ENCODE measurements around the gene MFSD8. TPM values are rescaled to one million over a fixed set of nuclear protein-coding genes. Genes with fewer than 3 reads are reported as not detected.

The MFSD8 gene
- total and polyA plus RNA-seq, 2 of the 4 experiments (the other 2 are of a cell fraction): 8.8 to 36.7 TPM

GRCh38 chr4:127965803-127966175 is 816 bp upstream of the MFSD8 start:
- no TSS peak for BruUV-seq (replicated peaks)
- Histone ChIP-seq H2BK15ac (ENCODE audit: low read depth, low read length) (no peak overlapping the region), H3K4ac (ENCODE audit: low read depth, low read length) (peak overlapping the region; percentile 90), H3K27ac (ENCODE audit: insufficient read depth, low read length) (peak overlapping the region; percentile 38), H2BK20ac (ENCODE audit: low read depth, low read length) (no peak overlapping the region), H3K27me3 (ENCODE audit: control insufficient read depth, insufficient read depth, low read length) (no peaks in the 10 kb centered on the region), H3K4me3 (ENCODE audit: insufficient read depth, low read depth, low read length) (peak overlapping the region; percentile 69), H2AK9ac (replicated peaks; ENCODE audit: low read depth, low read length, poor library complexity) (peak overlapping the region; percentile 87), H3K79me1 (ENCODE audit: low read depth in 1 of 2, low read length in 2 of 2) (peaks cover 8 to 55% of the 10 kb centered on the region in 2 experiments), H3K14ac (replicated peaks; ENCODE audit: low read depth, low read length) (peak overlapping the region; percentile 75), H3K36me3 (ENCODE audit: control insufficient read depth, insufficient read depth, low read length) (no peaks in the 10 kb centered on the region), H4K5ac (ENCODE audit: low read depth, low read length) (peak overlapping the region; percentile 37; the same call in 1 of the 2 replicates), H2BK5ac (ENCODE audit: low read depth, low read length, poor library complexity, severe bottlenecking) (peak overlapping the region; percentile 51), H2BK120ac (ENCODE audit: low read depth, low read length) (no peak overlapping the region), H2AK5ac (ENCODE audit: low read depth, low read length) (no peak overlapping the region), H3K4me2 (ENCODE audit: low read depth, low read length) (peak overlapping the region; percentile 100), H4K20me1 (ENCODE audit: insufficient read depth, low read length) (no peaks in the 10 kb centered on the region), H3K56ac (ENCODE audit: extremely low read depth, insufficient read depth, low read length) (peak overlapping the region; percentile 35; the same call in 1 of the 2 replicates), H3K9ac (ENCODE audit: low read depth, low read length) (peak overlapping the region; percentile 35), H2AFZ (replicated peaks; ENCODE audit: low read length, poor library complexity) (peak overlapping the region; percentile 99), H3K23ac (ENCODE audit: low read depth, low read length) (peak overlapping the region; percentile 21; the same call in 1 of the 2 replicates), H3K4me1 (ENCODE audit: control insufficient read depth, insufficient read depth, low read length) (no peaks in the 10 kb centered on the region), H4K8ac (ENCODE audit: low read depth in 2 of 2, low read length in 2 of 2) (peak overlapping the region; percentile 59 to 69; a peak in 2 of 4 replicates), H4K91ac (ENCODE audit: insufficient read depth, low read depth, low read length) (peak overlapping the region; percentile 57; the same call in 1 of the 2 replicates), H3K18ac (ENCODE audit: low read depth, low read length) (peak overlapping the region; percentile 1; the same call in 1 of the 2 replicates), H3K9me1 (ENCODE audit: insufficient read depth, low read length) (peaks cover 2% of the 10 kb centered on the region; the same call in 1 of the 2 replicates), H3K9me3 (ENCODE audit: control insufficient read depth, insufficient read depth, low read length) (no peaks in the 10 kb centered on the region)
- DNase-seq (peak; percentile 20), ATAC-seq (ENCODE audit: low read depth) (peak; percentile 1; the same call in 1 of the 2 replicates)
- ChIA-PET POLR2A (ENCODE audit: unreplicated experiment) (interaction anchor here (0.5 to 0.7 kb wide), 2 partner anchors 8 to 457 kb away, joined by 3 read pairs; no protein-coding TSS in a partner anchor), CTCF (interaction anchor here (0.9 to 1.1 kb wide), 2 partner anchors 54 to 95 kb away, joined by 3 read pairs; partner anchors contain the start of gene LARP1B)
- TF ChIP-seq NFE2L2 (IDR thresholded peaks at IDR 0.05; ENCODE audit: low read depth, low read length): no peak
- TF ChIP-seq POLR2A (IDR thresholded peaks at IDR 0.05; ENCODE audit: low read depth, low read length): no peak
- TF ChIP-seq CHD1 (IDR thresholded peaks at IDR 0.05; ENCODE audit: low read depth, low read length): no peak
- no peak for TF ChIP-seq BHLHE40 (IDR thresholded peaks at IDR 0.05; ENCODE audit: low read depth, low read length)
- no peak for TF ChIP-seq USF2 (IDR thresholded peaks at IDR 0.05; ENCODE audit: low read depth, low read length)
- no peak for TF ChIP-seq CTCF (conservative IDR thresholded peaks at IDR 0.05; ENCODE audit: low read depth, low read length)
- no peak for TF ChIP-seq SMC3 (IDR thresholded peaks at IDR 0.05; ENCODE audit: low read depth, low read length)
- no peak for TF ChIP-seq MAFK (IDR thresholded peaks at IDR 0.05; ENCODE audit: low read depth, low read length)
- no peak for TF ChIP-seq CEBPB (IDR thresholded peaks at IDR 0.05; ENCODE audit: low read depth, low read length)
- TF ChIP-seq RAD21 (IDR thresholded peaks at IDR 0.05; ENCODE audit: low read length): no peak
- no peak for TF ChIP-seq ELK1 (IDR thresholded peaks at IDR 0.05; ENCODE audit: borderline replicate concordance, low read depth, low read length)
- TF ChIP-seq FOS (IDR thresholded peaks at IDR 0.05; ENCODE audit: low read depth, low read length): no peak
- TF ChIP-seq RFX5 (IDR thresholded peaks at IDR 0.05; ENCODE audit: low read depth, low read length): no peak
- no peak; the same call in 1 of the 2 replicates for TF ChIP-seq MXI1 (IDR thresholded peaks at IDR 0.05; ENCODE audit: borderline replicate concordance, low read depth, low read length)
- TF ChIP-seq RCOR1 (IDR thresholded peaks at IDR 0.05; ENCODE audit: insufficient replicate concordance, low read length): no peak
- no peak for TF ChIP-seq MAZ (IDR thresholded peaks at IDR 0.05; ENCODE audit: borderline replicate concordance, low read depth, low read length)
- intact Hi-C loops (cut with micrococcal nuclease) (loop anchor here (2.0 to 10.0 kb wide), 2 partner anchors 95 to 181 kb away; partner anchors contain the start of genes HSPA4L and LARP1B), in situ Hi-C loops (cut with MboI; ENCODE audit: low sequenced_read_pairs) (no loop called here), dilution Hi-C loops (cut with HindIII; ENCODE audit: low sequenced_read_pairs, unreplicated experiment) (no loop called here)
- WGBS, 2 experiments (ENCODE audit: extremely low coverage in 2 of 2, insufficient read length in 1 of 2): 0% methylated on average over 1 of the region's 15 CpGs; no CpG with 5 or more reads in 1 of the 2 experiments

All from IMR-90 (cell line).